ENCODE results near the gene SDK1.
"Not testable (repeated sequence)": the region's sequence is repeated elsewhere in the genome, so short reads cannot be mapped to it uniquely, and the experiment has no call there.

SDK1 gene

GRCh38 chr7:4217126-4217660, 916.1 kb downstream of the SDK1 start:
- not testable (repeated sequence) for FAIRE-seq

GRCh38 chr7:4218481-4218880, 917.4 kb downstream of the SDK1 start:
- FAIRE-seq: no peak

- FAIRE-seq: no peak
These were observed 919.0 kb downstream of the SDK1 start for GRCh38 chr7:4220011-4220410.

- no peak for FAIRE-seq
These were observed 920.0 kb downstream of the SDK1 start for GRCh38 chr7:4221043-4221442.

- FAIRE-seq: no peak
These were observed 921.6 kb downstream of the SDK1 start for GRCh38 chr7:4222676-4223075.

- no peak for FAIRE-seq
These were observed 924.3 kb downstream of the SDK1 start for GRCh38 chr7:4225361-4225771.

- FAIRE-seq: no peak
These were observed 925.0 kb downstream of the SDK1 start for GRCh38 chr7:4225881-4226523.

- no peak for FAIRE-seq
These were observed 925.5 kb downstream of the SDK1 start for GRCh38 chr7:4226524-4226882.

GRCh38 chr7:4227105-4228010, 926.3 kb downstream of the SDK1 start:
- no peak for FAIRE-seq

- no peak for FAIRE-seq
These were observed 929.3 kb downstream of the SDK1 start for GRCh38 chr7:4230352-4230751.

- FAIRE-seq: no peak
These were observed 932.1 kb downstream of the SDK1 start for GRCh38 chr7:4233146-4233545.

- no peak for FAIRE-seq
These were observed 932.8 kb downstream of the SDK1 start for GRCh38 chr7:4233621-4234497.

GRCh38 chr7:4234498-4234855, 933.4 kb downstream of the SDK1 start:
- no peak for FAIRE-seq

- no peak for FAIRE-seq
These were observed 933.8 kb downstream of the SDK1 start for GRCh38 chr7:4234886-4235285.

GRCh38 chr7:4235596-4235995, 934.5 kb downstream of the SDK1 start:
- FAIRE-seq: no peak

- no peak for FAIRE-seq
These were observed 935.3 kb downstream of the SDK1 start for GRCh38 chr7:4236389-4236788.

- not testable (repeated sequence) for FAIRE-seq
These were observed 935.8 kb downstream of the SDK1 start for GRCh38 chr7:4236873-4237272.

GRCh38 chr7:4237296-4238235, 936.5 kb downstream of the SDK1 start:
- no peak for FAIRE-seq

GRCh38 chr7:4238861-4239260, 937.8 kb downstream of the SDK1 start:
- FAIRE-seq: no peak

GRCh38 chr7:4240042-4240441, 939.0 kb downstream of the SDK1 start:
- no peak for FAIRE-seq

- no peak for FAIRE-seq
These were observed 939.7 kb downstream of the SDK1 start for GRCh38 chr7:4240520-4241303.

Measured in G401.6 (cell line).